Activated CD4-positive, alpha-beta memory T cell treated with anti-CD3 and anti-CD28 coated beads for 36 hours (primary cell): ENCODE results near the gene TMIGD1. TPM values are rescaled to one million over a fixed set of nuclear protein-coding genes. Genes with fewer than 3 reads are reported as not detected.

ENCODE experiments used
- CTCF ChIA-PET: fragments of 350-600 bp; sonication (Branson Sonifier 250); formaldehyde crosslinking; loops from one replicate; lab custom pipeline; 2021; ENCODE audit warnings: antibody characterized with exemption, inconsistent platforms; lab: Charles Lee
- POLR2A ChIA-PET: fragments of 350-600 bp; sonication (Branson Sonifier 250); formaldehyde crosslinking; loops from one replicate; lab custom pipeline; 2021; ENCODE audit warnings: antibody characterized with exemption; lab: Charles Lee
- DNase-seq: peaks from one replicate; pipeline ENCODE4 v3.0.0-alpha.2; 2020
- H3K27ac Mint-ChIP-seq: one replicate; pipeline ENCODE4 v1.8.0; 2021; ENCODE audit warnings: mixed read lengths
- H3K27me3 Mint-ChIP-seq: one replicate; pipeline ENCODE4 v1.8.0; 2021; ENCODE audit warnings: mixed read lengths
- H3K36me3 Mint-ChIP-seq: one replicate; pipeline ENCODE4 v1.8.0; 2021; ENCODE audit warnings: mixed read lengths
- H3K4me1 Mint-ChIP-seq: one replicate; pipeline ENCODE4 v1.8.0; 2021; ENCODE audit warnings: low read depth, mixed read lengths
- H3K4me3 Mint-ChIP-seq: one replicate; pipeline ENCODE4 v1.8.0; 2021; ENCODE audit warnings: mild to moderate bottlenecking, mixed read lengths
- H3K9me3 Mint-ChIP-seq: one replicate; pipeline ENCODE4 v1.8.0; 2021; ENCODE audit warnings: mixed read lengths
- intact Hi-C: fragments of 100-400 bp; cut with micrococcal nuclease; formaldehyde crosslinking; loops from one replicate; pipeline ENCODE4 v1.15.1; 2023
- total RNA-seq, 2 experiments: library from RNA; stranded (reverse); gene quantifications; one replicate each; pipeline ENCODE4 v1.2.3, GENCODE V29; 2021

The TMIGD1 gene
- total RNA-seq, 2 experiments from 2014 or later, result not detected

DNA sequence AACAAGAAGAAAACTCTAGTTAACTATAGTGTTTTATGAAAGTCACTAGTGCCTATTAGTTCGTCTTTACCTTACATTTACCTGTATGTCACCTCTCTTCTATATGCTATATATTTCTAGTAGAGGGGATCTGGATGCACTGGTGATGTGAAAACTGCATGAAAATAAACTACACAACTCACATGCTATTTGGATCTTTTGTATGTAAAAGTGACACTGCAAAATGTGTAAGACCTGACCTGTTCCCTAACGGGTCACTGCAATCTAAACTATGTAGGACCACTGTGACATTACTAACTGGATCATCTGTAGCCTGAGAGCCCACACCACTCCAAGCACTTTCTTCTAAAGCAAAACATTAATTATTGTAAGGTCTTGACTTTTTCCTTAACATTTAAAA, 43.8 kb downstream of the TMIGD1 start:
- Mint-ChIP-seq H3K27ac (no peak overlapping the region), H3K9me3 (no peaks in the 10 kb centered on the region), H3K27me3 (no peaks in the 10 kb centered on the region), H3K4me1 (peaks cover 14% of the 10 kb centered on the region), H3K4me3 (peak overlapping the region; percentile 92), H3K36me3 (peaks cover 32% of the 10 kb centered on the region)
- CTCF ChIA-PET, result interaction anchor here (2.7 to 2.9 kb wide), 2 partner anchors 43 to 185 kb away, joined by 7 to 15 read pairs; partner anchors contain the start of gene TMIGD1
- DNase-seq, result no peak
- intact Hi-C loops, result loop anchor here (5.0 kb wide), 1 partner anchor 173 kb away; the partner anchor contains the start of gene NSRP1
- POLR2A ChIA-PET, result interaction anchor here (1.6 to 2.6 kb wide), 2 partner anchors 46 to 173 kb away, joined by 6 read pairs; partner anchors contain the start of gene NSRP1

DNA sequence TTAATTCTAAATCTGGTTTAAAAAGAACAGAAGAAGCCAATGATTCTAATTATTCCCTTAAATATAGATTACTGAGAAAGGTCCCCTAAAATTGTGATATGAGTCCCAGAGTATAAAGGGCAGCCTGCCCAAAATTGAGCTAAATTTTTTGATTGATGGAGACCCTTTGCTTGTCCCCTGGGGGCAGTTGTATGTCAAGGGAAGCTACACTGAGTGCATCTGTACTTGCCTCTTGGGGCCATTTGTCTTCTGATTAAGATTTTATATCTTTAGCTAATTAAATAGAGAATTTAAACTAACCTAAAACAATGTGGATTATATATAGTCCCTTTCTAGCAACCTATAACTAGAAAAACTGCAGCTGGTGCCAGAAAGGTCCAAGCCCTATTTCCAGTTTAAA, 54.7 kb downstream of the TMIGD1 start:
- peaks cover 38% of the 10 kb centered on the region for H3K36me3 Mint-ChIP-seq
- CTCF ChIA-PET, result interaction anchor here (0.7 to 3.1 kb wide), 4 partner anchors 57 to 198 kb away, joined by 3 to 17 read pairs (median 4); partner anchors contain the start of gene GOSR1
- no peak overlapping the region for H3K27ac Mint-ChIP-seq
- intact Hi-C loops, result no loop called here
- no peak for DNase-seq
- no peaks in the 10 kb centered on the region for H3K4me1 Mint-ChIP-seq
- POLR2A ChIA-PET, result no interaction called here
- no peaks in the 10 kb centered on the region for H3K9me3 Mint-ChIP-seq
- H3K4me3 Mint-ChIP-seq, result no peak overlapping the region
- no peaks in the 10 kb centered on the region for H3K27me3 Mint-ChIP-seq

DNA sequence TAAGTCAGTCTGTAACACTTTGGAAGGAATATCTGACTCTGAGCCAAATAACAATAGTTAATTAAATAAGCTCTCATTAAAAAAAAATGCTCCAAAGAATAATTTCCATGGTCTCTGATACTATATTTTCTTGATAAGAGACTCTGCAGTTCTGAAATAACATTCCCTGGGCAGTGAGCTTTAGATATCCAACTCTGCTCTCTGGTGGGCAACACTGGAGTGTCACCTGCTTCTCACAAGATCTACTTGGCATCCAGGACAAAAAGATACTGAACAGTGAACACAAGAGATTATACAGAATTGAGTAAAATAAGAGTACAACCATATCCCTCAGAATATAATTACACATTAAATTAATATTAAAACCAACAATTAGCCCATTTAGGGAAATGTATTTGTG, 55.8 kb downstream of the TMIGD1 start:
- DNase-seq, result no peak
- no peaks in the 10 kb centered on the region for H3K4me1 Mint-ChIP-seq
- no peak overlapping the region for H3K27ac Mint-ChIP-seq
- ChIA-PET POLR2A (no interaction called here), CTCF (interaction anchor here (1.1 to 3.1 kb wide), 2 partner anchors 13 to 59 kb away, joined by 4 to 17 read pairs; no protein-coding TSS in a partner anchor)
- no peaks in the 10 kb centered on the region for H3K9me3 Mint-ChIP-seq
- peaks cover 42% of the 10 kb centered on the region for H3K36me3 Mint-ChIP-seq
- no peaks in the 10 kb centered on the region for H3K27me3 Mint-ChIP-seq
- intact Hi-C loops, result no loop called here
- no peak overlapping the region for H3K4me3 Mint-ChIP-seq

DNA sequence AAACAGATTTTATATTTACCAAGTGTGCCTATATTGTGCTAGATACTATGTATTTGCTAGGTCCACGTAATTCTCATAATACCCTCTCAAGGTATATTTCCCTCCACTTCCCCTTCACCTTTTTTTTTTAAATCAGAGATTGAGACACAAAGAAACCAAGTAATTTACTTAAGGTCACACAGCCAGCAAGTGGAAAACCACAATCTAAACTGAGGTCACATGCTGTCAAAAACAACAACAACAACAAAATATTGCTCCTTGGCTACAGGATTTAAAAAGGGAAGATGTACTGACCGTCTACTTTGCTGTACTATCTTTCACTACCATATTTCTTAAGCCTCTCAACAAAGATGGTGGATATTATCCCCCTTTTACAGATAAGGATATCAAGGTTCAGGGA, 57.9 kb downstream of the TMIGD1 start:
- Mint-ChIP-seq H3K4me1 (no peaks in the 10 kb centered on the region), H3K4me3 (no peak overlapping the region), H3K36me3 (peaks cover 54% of the 10 kb centered on the region), H3K9me3 (no peaks in the 10 kb centered on the region), H3K27me3 (no peaks in the 10 kb centered on the region), H3K27ac (no peak overlapping the region)
- DNase-seq, result no peak
- ChIA-PET POLR2A (no interaction called here), CTCF (no interaction called here)
- intact Hi-C loops, result no loop called here

DNA sequence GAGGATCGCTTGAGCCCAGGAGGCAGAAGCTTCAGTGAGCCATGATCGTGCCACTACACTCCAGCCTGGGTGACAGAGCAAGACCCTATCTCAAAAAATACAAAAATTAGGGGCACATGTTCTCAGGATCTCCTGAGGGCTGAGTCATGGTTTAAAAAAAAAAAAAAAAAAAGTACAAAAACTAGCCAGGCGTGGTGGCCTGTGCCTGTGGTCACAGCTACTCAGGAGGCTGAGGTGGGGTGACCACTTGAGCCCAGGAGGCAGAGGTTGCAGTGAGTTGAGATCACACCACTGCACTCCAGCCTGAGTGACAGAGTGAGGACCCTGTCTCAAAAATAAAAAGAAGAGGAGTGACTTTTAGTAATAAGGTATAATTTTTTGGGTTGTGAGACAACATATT, 59.0 kb downstream of the TMIGD1 start:
- H3K9me3 Mint-ChIP-seq, result no peaks in the 10 kb centered on the region
- no peaks in the 10 kb centered on the region for H3K27me3 Mint-ChIP-seq
- POLR2A ChIA-PET, result no interaction called here
- no peak for DNase-seq
- CTCF ChIA-PET, result interaction anchor here (1.2 kb wide), 1 partner anchor 62 kb away, joined by 4 read pairs; no protein-coding TSS in a partner anchor
- H3K4me1 Mint-ChIP-seq, result no peaks in the 10 kb centered on the region
- peaks cover 53% of the 10 kb centered on the region for H3K36me3 Mint-ChIP-seq
- H3K4me3 Mint-ChIP-seq, result no peak overlapping the region
- intact Hi-C loops, result no loop called here
- H3K27ac Mint-ChIP-seq, result no peak overlapping the region

DNA sequence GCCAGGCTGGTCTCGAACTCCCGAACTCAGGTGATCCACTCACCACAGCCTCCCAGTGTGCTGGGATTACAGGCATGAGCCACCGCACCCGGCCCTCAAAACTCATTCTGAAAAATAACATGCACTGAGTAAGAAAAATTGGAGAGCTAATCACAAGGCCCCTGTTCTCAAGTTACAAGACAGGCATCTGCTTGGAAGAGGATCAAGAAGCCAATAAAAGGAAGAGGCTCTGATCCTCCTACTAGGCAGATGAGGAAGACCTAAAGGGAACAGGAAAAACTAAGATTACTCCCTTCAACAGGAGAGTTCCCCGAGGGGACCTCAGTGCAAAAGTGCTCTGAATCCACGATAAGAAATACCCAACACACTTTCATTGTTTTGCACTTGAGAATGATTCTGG, 60.5 kb downstream of the TMIGD1 start:
- H3K9me3 Mint-ChIP-seq, result no peaks in the 10 kb centered on the region
- no peak overlapping the region for H3K27ac Mint-ChIP-seq
- no peaks in the 10 kb centered on the region for H3K4me1 Mint-ChIP-seq
- H3K36me3 Mint-ChIP-seq, result peaks cover 53% of the 10 kb centered on the region
- ChIA-PET POLR2A (no interaction called here), CTCF (no interaction called here)
- intact Hi-C loops, result no loop called here
- no peak for DNase-seq
- no peaks in the 10 kb centered on the region for H3K27me3 Mint-ChIP-seq
- H3K4me3 Mint-ChIP-seq, result no peak overlapping the region

DNA sequence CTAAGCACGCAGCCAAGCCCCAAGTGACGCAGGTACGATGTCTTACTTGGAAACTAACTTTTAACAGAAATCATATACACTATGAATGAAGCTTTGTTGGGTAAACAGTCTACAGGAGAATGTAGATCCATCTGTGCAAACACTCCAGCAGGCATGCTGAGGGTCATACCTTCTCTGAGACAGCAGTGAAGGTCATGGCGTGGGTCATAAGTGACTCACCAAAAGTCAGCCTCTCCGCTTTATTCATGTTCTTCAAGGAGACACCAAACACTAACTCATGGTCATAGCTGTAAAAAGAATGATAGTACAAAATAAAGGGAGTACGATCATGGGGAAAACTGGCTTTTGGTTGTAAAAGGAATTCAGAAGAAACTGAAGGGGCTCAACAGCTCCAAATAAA, 62.8 kb downstream of the TMIGD1 start:
- H3K27me3 Mint-ChIP-seq, result no peaks in the 10 kb centered on the region
- no peak overlapping the region for H3K27ac Mint-ChIP-seq
- H3K36me3 Mint-ChIP-seq, result peaks cover 55% of the 10 kb centered on the region
- intact Hi-C loops, result no loop called here
- no peaks in the 10 kb centered on the region for H3K4me1 Mint-ChIP-seq
- no peak overlapping the region for H3K4me3 Mint-ChIP-seq
- H3K9me3 Mint-ChIP-seq, result no peaks in the 10 kb centered on the region
- no peak for DNase-seq
- ChIA-PET POLR2A (no interaction called here), CTCF (interaction anchor here (1.1 to 2.0 kb wide), 4 partner anchors 21 to 108 kb away, joined by 3 to 6 read pairs (median 4); partner anchors contain the start of gene BLMH)

DNA sequence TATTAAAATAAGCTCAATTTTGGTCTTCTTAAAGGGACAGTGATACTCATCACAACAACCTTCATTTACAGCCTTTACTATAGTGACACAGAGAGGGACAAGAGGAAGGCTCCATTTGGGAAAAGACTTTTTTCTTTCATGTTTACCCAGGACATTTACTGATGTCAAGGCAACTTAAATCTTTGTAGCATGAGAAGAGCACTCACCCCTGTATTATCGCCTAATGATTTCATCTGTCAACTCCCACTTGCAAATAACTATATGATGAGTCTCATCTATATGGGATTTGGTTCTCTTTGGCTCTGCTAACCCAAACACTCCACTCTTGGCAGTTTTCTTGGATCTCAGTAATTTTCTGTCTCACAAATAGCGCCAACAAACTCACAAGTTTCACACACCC, 66.2 kb downstream of the TMIGD1 start:
- ChIA-PET POLR2A (no interaction called here), CTCF (no interaction called here)
- no peaks in the 10 kb centered on the region for H3K4me1 Mint-ChIP-seq

More for the DNA sequence above, 66.2 kb downstream of the TMIGD1 start:
- Mint-ChIP-seq H3K27me3 (no peaks in the 10 kb centered on the region), H3K27ac (no peak overlapping the region), H3K36me3 (peaks cover 52% of the 10 kb centered on the region), H3K9me3 (no peaks in the 10 kb centered on the region), H3K4me3 (no peak overlapping the region)
- DNase-seq, result no peak
- intact Hi-C loops, result no loop called here

Other genes with a start within 250 kb of the TMIGD1 start
- 10 to 100 TPM; 24.3 to 26.5 TPM for gene NSRP1, start 217.2 kb downstream of the TMIGD1 start, total RNA-seq
- not detected for gene SLC6A4, start 98.4 kb downstream of the TMIGD1 start, total RNA-seq
- gene BLMH, start 42.1 kb downstream of the TMIGD1 start, total RNA-seq, result 10 to 100 TPM; 47.0 to 49.6 TPM
- gene CPD, start 44.9 kb upstream of the TMIGD1 start, total RNA-seq, result 10 to 100 TPM; 34.1 to 34.3 TPM
- 10 to 100 TPM; 39.0 to 39.9 TPM for gene GOSR1, start 143.4 kb upstream of the TMIGD1 start, total RNA-seq